Fibroblast of pulmonary artery (primary cell): ENCODE results near the gene COMT.

Experiments
- DNase-seq: peaks from one replicate; pipeline ENCODE4 v3.0.0-alpha.2; 2010; ENCODE audit warnings: low read depth
- H3K4me3 ChIP-seq: replicated peaks from 2 replicates; pipeline ENCODE4 v1.5.1; 2011; ENCODE audit warnings: low read depth, mild to moderate bottlenecking, control low read depth, low read length, moderate library complexity
- CTCF ChIP-seq: IDR thresholded peaks from 2 replicates; pipeline ENCODE4 v1.5.1; 2011; ENCODE audit warnings: mild to moderate bottlenecking, control low read depth, low read length, inconsistent platforms; ENCODE audit errors: missing control alignments

Gene COMT

GRCh38 chr22:19955241-19956128 is 13.9 kb downstream of the COMT start:
- H3K4me3 ChIP-seq = no peak overlapping the region
- DNase-seq = no peak
- TF ChIP-seq CTCF = no peak

- DNase-seq = no peak
Measured at GRCh38 chr22:19957445-19957844, 15.9 kb downstream of the COMT start.

GRCh38 chr22:19958083-19959042 is 16.8 kb downstream of the COMT start:
- peak; percentile 29 for DNase-seq
- TF ChIP-seq CTCF = no peak
- no peak overlapping the region for H3K4me3 ChIP-seq

More at GRCh38 chr22:19957445-19957844, 15.9 kb downstream of the COMT start:
- TF ChIP-seq CTCF = no peak
- no peak overlapping the region for H3K4me3 ChIP-seq

- H3K4me3 ChIP-seq = peak overlapping the region; percentile 42
- no peak for TF ChIP-seq CTCF
- peak; percentile 66 for DNase-seq
Measured at GRCh38 chr22:19959043-19959586, 17.5 kb downstream of the COMT start.

GRCh38 chr22:19959587-19960490 is 18.3 kb downstream of the COMT start:
- no peak overlapping the region for H3K4me3 ChIP-seq
- DNase-seq = no peak
- TF ChIP-seq CTCF = no peak
